Tibial nerve (tissue), 3 donors: ENCODE results near the gene GATA5.

ENCODE experiments used
- POLR2A ChIP-seq, 2 donors: fragments of 450-650 bp; IDR thresholded peaks; one replicate each; pipeline ENCODE4 v1.6.1; 2017; ENCODE audit warnings: antibody characterized with exemption in 2 of 2, mild to moderate bottlenecking in 2 of 2, moderate library complexity in 2 of 2
- TF ChIP-seq, protein P1 (sequence below), 5 experiments: fragments of 200-600 bp in 3 of 5; fragments of 450-650 bp in 2 of 5; sonication (generic) in 3 of 5; IDR thresholded peaks; one replicate each; pipeline ENCODE4 v1.5.1; 2016 to 2019; ENCODE audit warnings: antibody characterized with exemption in 5 of 5, mild to moderate bottlenecking in 3 of 5, moderate library complexity in 2 of 5

DNA sequence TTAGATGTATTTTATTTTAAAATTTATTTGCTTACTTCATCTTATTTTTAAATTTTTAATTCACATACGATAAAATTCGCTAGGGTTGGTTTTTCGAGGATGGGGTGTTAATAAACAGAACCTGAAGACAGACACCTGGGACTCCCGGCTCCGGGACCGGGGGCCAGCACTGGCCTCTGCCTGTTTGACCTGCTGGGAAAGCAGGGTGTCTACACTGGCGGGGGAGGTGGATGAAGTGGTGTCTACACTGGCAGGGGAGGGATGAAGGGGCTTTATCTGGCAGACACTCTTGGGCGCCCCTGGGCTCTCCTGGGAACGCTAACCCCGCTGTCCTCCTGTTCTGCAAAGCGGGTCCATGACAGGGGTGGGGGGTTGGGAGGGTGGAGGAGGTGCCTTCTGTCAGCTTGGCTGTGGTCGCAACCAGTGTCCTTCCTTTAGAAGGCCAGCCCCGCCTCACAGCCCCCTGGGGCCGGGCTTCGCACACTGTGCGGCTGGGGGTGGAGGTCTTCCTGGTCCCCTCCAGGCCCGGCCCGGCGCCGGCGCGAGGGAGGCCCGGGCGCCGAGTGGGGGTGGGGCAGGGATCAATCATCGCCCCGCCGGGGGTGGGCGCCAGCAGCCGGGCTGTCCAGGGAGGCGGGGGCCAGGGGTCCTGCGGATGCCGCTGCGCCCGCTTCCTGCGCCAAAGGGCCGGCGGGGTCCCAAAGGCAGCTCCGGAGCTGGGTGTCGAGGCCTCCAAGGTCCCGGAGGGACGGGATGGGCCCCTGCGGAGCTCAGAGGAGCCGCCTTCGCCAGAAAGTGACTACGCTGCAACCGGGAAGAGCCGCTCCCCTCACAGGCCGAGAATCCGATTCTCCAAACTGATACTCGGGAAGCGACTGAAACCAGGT is 1.8 kb downstream of the GATA5 start:
- TF ChIP-seq, protein P1, sequence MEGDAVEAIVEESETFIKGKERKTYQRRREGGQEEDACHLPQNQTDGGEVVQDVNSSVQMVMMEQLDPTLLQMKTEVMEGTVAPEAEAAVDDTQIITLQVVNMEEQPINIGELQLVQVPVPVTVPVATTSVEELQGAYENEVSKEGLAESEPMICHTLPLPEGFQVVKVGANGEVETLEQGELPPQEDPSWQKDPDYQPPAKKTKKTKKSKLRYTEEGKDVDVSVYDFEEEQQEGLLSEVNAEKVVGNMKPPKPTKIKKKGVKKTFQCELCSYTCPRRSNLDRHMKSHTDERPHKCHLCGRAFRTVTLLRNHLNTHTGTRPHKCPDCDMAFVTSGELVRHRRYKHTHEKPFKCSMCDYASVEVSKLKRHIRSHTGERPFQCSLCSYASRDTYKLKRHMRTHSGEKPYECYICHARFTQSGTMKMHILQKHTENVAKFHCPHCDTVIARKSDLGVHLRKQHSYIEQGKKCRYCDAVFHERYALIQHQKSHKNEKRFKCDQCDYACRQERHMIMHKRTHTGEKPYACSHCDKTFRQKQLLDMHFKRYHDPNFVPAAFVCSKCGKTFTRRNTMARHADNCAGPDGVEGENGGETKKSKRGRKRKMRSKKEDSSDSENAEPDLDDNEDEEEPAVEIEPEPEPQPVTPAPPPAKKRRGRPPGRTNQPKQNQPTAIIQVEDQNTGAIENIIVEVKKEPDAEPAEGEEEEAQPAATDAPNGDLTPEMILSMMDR (IDR thresholded peaks at IDR 0.05) = no peak
- TF ChIP-seq POLR2A (IDR thresholded peaks at IDR 0.05) = no peak
